Uterus (tissue), 4 donors: ENCODE results near the gene STK39. TPM values are rescaled to one million over a fixed set of nuclear protein-coding genes. Genes with fewer than 3 reads are reported as not detected.

ENCODE experiments used
- DNase-seq, 2 donors: peaks; one replicate each; pipeline ENCODE4 v3.0.0-alpha.2; 2019 to 2020
- H3K27ac ChIP-seq, 2 donors: fragments of 200-600 bp; sonication (generic); 1 replicate in 1 of 2; 2 replicates in 1 of 2; pipeline ENCODE4 v1.5.1; 2016 to 2018
- H3K27me3 ChIP-seq, 2 donors: fragments of 200-600 bp; sonication (generic); one replicate each; pipeline ENCODE4 v1.5.1; 2018 to 2019; ENCODE audit warnings: control low read depth in 1 of 2
- H3K36me3 ChIP-seq, 2 donors: fragments of 200-600 bp; sonication (generic); one replicate each; pipeline ENCODE4 v1.5.1; 2019; ENCODE audit warnings: control low read depth in 1 of 2
- H3K4me1 ChIP-seq, 2 donors: fragments of 200-600 bp; sonication (generic); one replicate each; pipeline ENCODE4 v1.5.1; 2018 to 2019; ENCODE audit warnings: control low read depth in 1 of 2
- H3K4me3 ChIP-seq, 2 donors: fragments of 200-600 bp; sonication (generic); 1 replicate in 1 of 2; 2 replicates in 1 of 2; pipeline ENCODE4 v1.5.1; 2018 to 2019; ENCODE audit warnings: mild to moderate bottlenecking in 1 of 2
- H3K9me3 ChIP-seq, 2 donors: fragments of 200-600 bp; sonication (generic); one replicate each; pipeline ENCODE4 v1.5.1; 2019; ENCODE audit warnings: control low read depth in 1 of 2
- POLR2A ChIP-seq, 2 donors: fragments of 450-650 bp; IDR thresholded peaks; one replicate each; pipeline ENCODE4 v1.6.1; 2016; ENCODE audit warnings: antibody characterized with exemption in 2 of 2, mild to moderate bottlenecking in 1 of 2, moderate library complexity in 1 of 2
- intact Hi-C: fragments of 100-400 bp; cut with DNase I; formaldehyde crosslinking; loops from one replicate; pipeline ENCODE4 v1.15.1; 2023; ENCODE audit warnings: low total_unique reads
- total RNA-seq, 4 donors: library from RNA; depleted of rRNA in 3 of 4; stranded (reverse); fragments of >200 nt in 3 of 4; gene quantifications; one replicate each; pipeline versions ENCODE4 v1.1.0 to v1.2.4, GENCODE V29; 2014 to 2023
- TF ChIP-seq, protein P1 (sequence below), 4 experiments: fragments of 200-600 bp in 2 of 4; fragments of 450-650 bp in 2 of 4; sonication (generic) in 2 of 4; IDR thresholded peaks; one replicate each; pipeline ENCODE4 v1.5.1; 2016 to 2019; ENCODE audit warnings: antibody characterized with exemption in 4 of 4, mild to moderate bottlenecking in 2 of 4, moderate library complexity in 1 of 4
- donor health status: DM: yes; HTN: yes; CAD: no.

STK39 gene
- total RNA-seq, 4 donors from 2014 or later: 5.0 to 23.6 (median 9.8) TPM

DNA sequence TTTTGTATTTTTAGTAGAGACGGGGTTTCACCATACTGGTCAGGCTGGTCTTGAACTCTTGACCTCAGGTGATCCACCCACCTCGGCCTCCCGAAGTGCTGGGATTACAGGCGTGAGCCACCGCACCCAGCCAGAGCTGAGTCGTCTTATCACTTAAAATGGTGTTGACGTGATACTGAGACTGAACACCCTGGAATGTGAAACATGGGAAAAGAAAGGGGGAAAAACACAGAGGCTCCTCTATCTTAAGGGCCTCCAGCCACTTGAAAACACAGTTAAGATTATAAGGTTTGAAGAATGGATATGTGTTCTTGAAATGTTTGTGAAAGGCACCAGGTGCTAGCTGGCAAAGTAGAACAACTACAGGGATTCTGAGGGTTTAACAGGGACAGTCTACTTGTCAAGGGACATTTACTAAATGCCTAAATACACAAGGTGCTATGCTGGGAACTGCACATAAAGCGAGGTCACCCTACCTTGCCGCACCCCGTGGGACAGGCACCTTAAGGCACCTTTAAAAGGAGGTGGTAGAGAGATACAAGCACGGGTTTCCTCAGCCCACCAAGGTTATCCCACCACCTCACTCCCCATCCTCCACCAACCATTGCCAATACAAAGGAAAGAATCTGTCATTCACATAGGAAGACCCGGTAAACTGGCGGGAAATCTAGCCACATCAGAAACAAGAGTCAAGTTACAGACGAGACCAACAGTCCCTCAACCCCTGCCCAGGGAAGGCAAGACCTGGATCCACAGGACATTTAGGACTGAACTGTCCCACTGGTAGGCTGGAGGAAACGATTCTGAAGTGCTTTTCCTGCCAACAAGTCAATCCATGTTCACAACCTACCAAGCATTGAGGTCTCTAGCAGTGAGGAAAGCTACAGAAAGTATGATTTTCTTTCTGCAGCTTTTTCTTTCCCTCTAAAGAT is 43.4 kb downstream of the STK39 start:
- no peaks in the 10 kb centered on the region for H3K9me3 ChIP-seq
- no peaks in the 10 kb centered on the region for H3K4me1 ChIP-seq
- intact Hi-C loops: no loop called here

GRCh38 chr2:168201584-168202116 is 45.7 kb downstream of the STK39 start:
- no peaks in the 10 kb centered on the region for H3K4me1 ChIP-seq
- H3K9me3 ChIP-seq: no peaks in the 10 kb centered on the region
- H3K36me3 ChIP-seq: no peaks in the 10 kb centered on the region
- no peak overlapping the region for H3K27ac ChIP-seq
- TF ChIP-seq, protein P1, sequence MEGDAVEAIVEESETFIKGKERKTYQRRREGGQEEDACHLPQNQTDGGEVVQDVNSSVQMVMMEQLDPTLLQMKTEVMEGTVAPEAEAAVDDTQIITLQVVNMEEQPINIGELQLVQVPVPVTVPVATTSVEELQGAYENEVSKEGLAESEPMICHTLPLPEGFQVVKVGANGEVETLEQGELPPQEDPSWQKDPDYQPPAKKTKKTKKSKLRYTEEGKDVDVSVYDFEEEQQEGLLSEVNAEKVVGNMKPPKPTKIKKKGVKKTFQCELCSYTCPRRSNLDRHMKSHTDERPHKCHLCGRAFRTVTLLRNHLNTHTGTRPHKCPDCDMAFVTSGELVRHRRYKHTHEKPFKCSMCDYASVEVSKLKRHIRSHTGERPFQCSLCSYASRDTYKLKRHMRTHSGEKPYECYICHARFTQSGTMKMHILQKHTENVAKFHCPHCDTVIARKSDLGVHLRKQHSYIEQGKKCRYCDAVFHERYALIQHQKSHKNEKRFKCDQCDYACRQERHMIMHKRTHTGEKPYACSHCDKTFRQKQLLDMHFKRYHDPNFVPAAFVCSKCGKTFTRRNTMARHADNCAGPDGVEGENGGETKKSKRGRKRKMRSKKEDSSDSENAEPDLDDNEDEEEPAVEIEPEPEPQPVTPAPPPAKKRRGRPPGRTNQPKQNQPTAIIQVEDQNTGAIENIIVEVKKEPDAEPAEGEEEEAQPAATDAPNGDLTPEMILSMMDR (IDR thresholded peaks at IDR 0.05): no peak
- no peak for TF ChIP-seq POLR2A (IDR thresholded peaks at IDR 0.05)
- no peak overlapping the region for H3K4me3 ChIP-seq
- intact Hi-C loops: no loop called here
- no peaks in the 10 kb centered on the region for H3K27me3 ChIP-seq
- no peak for DNase-seq

More for the DNA sequence above, 43.4 kb downstream of the STK39 start:
- Histone ChIP-seq H3K36me3 (no peaks in the 10 kb centered on the region), H3K4me3 (no peak overlapping the region), H3K27me3 (no peaks in the 10 kb centered on the region), H3K27ac (no peak overlapping the region)
- no peak for DNase-seq
- TF ChIP-seq, protein P1 (IDR thresholded peaks at IDR 0.05): no peak
- TF ChIP-seq POLR2A (IDR thresholded peaks at IDR 0.05): no peak

DNA sequence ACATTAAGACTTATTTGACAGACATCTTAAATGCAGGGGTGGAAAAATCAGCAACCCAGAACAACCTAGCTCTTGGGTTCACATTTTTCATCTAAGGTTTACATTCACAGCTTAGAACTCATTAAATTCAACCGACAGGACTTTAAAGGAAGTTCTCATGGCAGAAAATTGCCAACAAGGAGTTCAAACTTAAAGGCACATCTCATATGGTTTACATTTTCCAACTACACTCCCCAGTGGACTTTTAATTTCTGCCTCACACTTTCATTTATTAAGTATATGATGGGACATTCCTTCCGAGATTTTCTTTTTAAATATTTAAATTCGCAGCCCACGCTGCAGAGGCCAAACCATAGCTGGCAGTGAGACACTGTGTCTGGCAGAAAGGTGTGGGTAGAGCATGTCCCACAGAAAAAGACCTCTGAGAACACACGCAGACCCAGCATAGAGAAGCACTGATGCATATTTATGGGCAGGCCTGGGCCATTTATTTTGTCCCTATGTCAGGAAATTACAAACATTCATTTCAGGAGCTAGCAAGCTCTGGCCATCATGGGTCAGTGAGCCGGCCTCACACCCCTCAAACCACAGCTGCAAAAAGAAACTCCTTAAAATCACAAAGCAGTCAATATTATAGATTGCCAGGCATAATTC is 46.3 kb downstream of the STK39 start:
- TF ChIP-seq, protein P1 (IDR thresholded peaks at IDR 0.05): no peak
- no peak for TF ChIP-seq POLR2A (IDR thresholded peaks at IDR 0.05)
- Histone ChIP-seq H3K36me3 (no peaks in the 10 kb centered on the region), H3K27ac (no peak overlapping the region), H3K9me3 (no peaks in the 10 kb centered on the region), H3K4me3 (no peak overlapping the region), H3K27me3 (no peaks in the 10 kb centered on the region), H3K4me1 (no peaks in the 10 kb centered on the region)
- intact Hi-C loops: no loop called here
- no peak for DNase-seq

DNA sequence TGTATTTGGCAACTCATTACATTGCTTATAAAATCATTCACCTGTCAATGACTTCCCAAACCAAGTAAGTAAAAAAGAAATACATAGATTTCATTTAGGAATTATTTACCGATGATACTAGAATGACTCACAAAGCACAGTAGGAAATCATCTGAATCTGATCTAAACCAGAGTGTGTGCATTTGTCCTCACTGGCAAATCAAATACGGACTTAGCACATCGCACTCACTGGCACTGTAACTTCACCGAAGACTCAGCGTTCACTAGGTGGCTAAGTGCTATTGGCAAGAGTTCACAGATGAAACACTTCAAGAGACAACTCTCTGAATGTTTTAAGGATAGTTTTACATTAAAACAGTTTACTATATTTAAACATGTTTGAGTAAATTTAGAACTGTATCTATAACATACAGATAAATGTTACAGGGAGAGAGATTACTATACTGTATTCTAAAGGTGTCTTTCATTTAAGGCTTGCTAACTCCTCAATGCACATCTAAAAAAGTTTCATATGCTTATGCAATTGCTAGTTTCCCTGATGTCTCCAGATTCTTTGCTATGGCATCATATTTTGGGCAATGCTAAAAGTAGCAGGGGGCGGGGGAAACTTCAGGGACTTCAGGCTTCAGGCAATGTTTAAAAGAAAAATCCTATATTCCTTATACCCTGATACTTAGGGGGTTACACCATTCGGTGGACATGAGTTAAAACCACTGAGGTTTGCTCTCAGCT is 48.8 kb downstream of the STK39 start:
- Histone ChIP-seq H3K27ac (no peak overlapping the region), H3K4me1 (no peaks in the 10 kb centered on the region), H3K36me3 (no peaks in the 10 kb centered on the region), H3K27me3 (no peaks in the 10 kb centered on the region), H3K4me3 (no peak overlapping the region), H3K9me3 (no peaks in the 10 kb centered on the region)
- TF ChIP-seq, protein P1 (IDR thresholded peaks at IDR 0.05): no peak
- no peak for TF ChIP-seq POLR2A (IDR thresholded peaks at IDR 0.05)
- DNase-seq: no peak
- intact Hi-C loops: no loop called here
